Upper lobe of left lung (tissue), 4 donors: ENCODE measurements around the gene CDC25B.

Experiments
- CTCF ChIP-seq, 6 experiments: fragments of 450-650 bp in 4 of 6; fragments of 200-600 bp in 2 of 6; sonication (generic) in 2 of 6; IDR thresholded peaks; one replicate each; pipeline ENCODE4 v1.5.1; 2016 to 2019; ENCODE audit warnings: antibody characterized with exemption in 6 of 6
- POLR2A ChIP-seq, 4 donors: fragments of 450-650 bp; IDR thresholded peaks; one replicate each; pipeline ENCODE4 v1.5.1; 2016 to 2017; ENCODE audit warnings: antibody characterized with exemption in 4 of 4, mild to moderate bottlenecking in 2 of 4

DNA sequence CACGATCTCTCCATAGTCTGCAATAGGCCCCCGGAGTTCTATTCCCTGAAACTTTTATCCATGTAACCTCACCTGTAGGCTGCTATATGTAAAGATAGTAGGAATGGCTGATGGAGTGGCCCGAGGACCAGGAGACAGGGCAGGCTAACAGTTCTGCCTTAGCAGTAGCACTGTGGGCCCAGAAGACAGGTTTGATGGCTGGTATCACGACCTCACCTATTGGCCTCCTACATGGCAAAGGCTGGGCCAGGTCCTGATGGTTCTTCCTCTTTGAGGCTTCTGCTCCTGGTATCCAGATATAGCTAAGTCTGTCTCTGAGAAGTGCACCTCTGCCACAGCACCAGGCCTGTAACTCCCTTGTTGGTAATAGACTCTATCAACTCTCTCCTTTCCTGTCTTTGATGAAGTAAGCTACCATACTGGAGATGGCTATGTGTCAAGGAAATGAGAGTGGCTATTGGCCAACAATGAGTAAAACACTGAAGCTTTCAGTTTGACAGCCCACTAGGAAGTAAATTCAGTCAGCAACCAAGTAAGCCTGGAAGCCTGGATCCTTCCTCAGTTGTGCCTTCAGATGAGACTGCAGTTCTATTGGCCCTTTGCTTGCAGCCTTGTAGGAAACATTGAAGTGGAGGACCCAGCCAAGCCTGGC, 20.5 kb upstream of the CDC25B start:
- no peak for TF ChIP-seq CTCF (IDR thresholded peaks at IDR 0.05)
- TF ChIP-seq POLR2A (IDR thresholded peaks at IDR 0.05): no peak
